Upper lobe of left lung (tissue), 6 donors: ENCODE data around the gene THSD7A. TPM values are rescaled to one million over a fixed set of nuclear protein-coding genes. Genes with fewer than 3 reads are reported as not detected.

Source experiments
- ATAC-seq, 2 donors: fragments of 200-7000 bp; cut with Tn5 transposase; one replicate each; pipeline ENCODE4 v1.9.1; 2022; ENCODE audit warnings: mild to moderate bottlenecking in 2 of 2, moderate library complexity in 2 of 2; ENCODE audit not compliant: low FRiP score in 2 of 2
- DNase-seq, 2 donors: peaks; one replicate each; pipeline ENCODE4 v3.0.0-alpha.2; 2019 to 2020
- H3K27ac ChIP-seq, 4 donors: fragments of 200-600 bp; sonication (generic); one replicate each; pipeline ENCODE4 v1.5.1; 2016 to 2019
- H3K27me3 ChIP-seq, 4 donors: fragments of 200-600 bp; sonication (generic); one replicate each; pipeline ENCODE4 v1.5.1; 2017 to 2019
- H3K36me3 ChIP-seq, 4 donors: fragments of 200-600 bp; sonication (generic); one replicate each; pipeline ENCODE4 v1.5.1; 2016 to 2019
- H3K4me1 ChIP-seq, 4 donors: fragments of 200-600 bp; sonication (generic); one replicate each; pipeline ENCODE4 v1.5.1; 2018 to 2019
- H3K4me3 ChIP-seq, 4 donors: fragments of 200-600 bp; sonication (generic); one replicate each; pipeline ENCODE4 v1.5.1; 2017 to 2019; ENCODE audit warnings: mild to moderate bottlenecking in 2 of 4, moderate library complexity in 1 of 4
- H3K9me3 ChIP-seq, 4 donors: fragments of 200-600 bp; sonication (generic); one replicate each; pipeline ENCODE4 v1.5.1; 2018 to 2019
- CTCF ChIP-seq, 6 experiments: fragments of 450-650 bp in 4 of 6; fragments of 200-600 bp in 2 of 6; sonication (generic) in 2 of 6; IDR thresholded peaks; one replicate each; pipeline ENCODE4 v1.5.1; 2016 to 2019; ENCODE audit warnings: antibody characterized with exemption in 6 of 6
- EP300 ChIP-seq, 4 donors: sonication (generic); formaldehyde crosslinking; IDR thresholded peaks; one replicate each; pipeline ENCODE4 v1.5.1; 2017; ENCODE audit warnings: antibody characterized with exemption in 4 of 4, control low read depth in 2 of 4
- POLR2A ChIP-seq, 4 donors: fragments of 450-650 bp; IDR thresholded peaks; one replicate each; pipeline ENCODE4 v1.5.1; 2016 to 2017; ENCODE audit warnings: antibody characterized with exemption in 4 of 4, mild to moderate bottlenecking in 2 of 4
- POLR2AphosphoS5 ChIP-seq, 2 donors: sonication (generic); formaldehyde crosslinking; IDR thresholded peaks; one replicate each; pipeline ENCODE4 v1.5.1; 2017; ENCODE audit warnings: antibody characterized with exemption in 2 of 2
- WGBS, 2 donors: methylation state at CpG; one replicate each; pipeline ENCODE4 v1.1.5; 2017 to 2018; 5-methylcytosine and 5-hydroxymethylcytosine counted together
- total RNA-seq, 6 donors: library from RNA; depleted of rRNA in 4 of 6; stranded (reverse); fragments of >200 nt in 4 of 6; gene quantifications; one replicate each; pipeline versions ENCODE4 v1.1.0 to v1.2.1, GENCODE V29; 2016 to 2021
- donor health status: DM: no; HTN: no; CAD: no; lungs with moderate emphysema.
- donor health status: DM: no; HTN: yes; CAD: no; lungs with severe emphysema.

The THSD7A gene
- total RNA-seq, 6 donors from 2014 or later: 5.1 to 15.7 (median 7.0) TPM

GRCh38 chr7:11748884-11749283, 83.1 kb downstream of the THSD7A start:
- TF ChIP-seq CTCF (IDR thresholded peaks at IDR 0.05) (no peak), POLR2AphosphoS5 (IDR thresholded peaks at IDR 0.05) (no peak), EP300 (IDR thresholded peaks at IDR 0.05) (no peak), POLR2A (IDR thresholded peaks at IDR 0.05) (no peak)
- no peak for DNase-seq
- 83 to 85% methylated on average over 6 of the region's 6 CpGs for WGBS, 2 donors

GRCh38 chr7:11747715-11748485, 84.1 kb downstream of the THSD7A start:
- DNase-seq: no peak
- 68 to 69% methylated on average over 4 of the region's 4 CpGs for WGBS, 2 donors

More at GRCh38 chr7:11748884-11749283, 83.1 kb downstream of the THSD7A start:
- peaks cover 0 to 5% (median 0%) of the 10 kb centered on the region in 4 donors for H3K4me1 ChIP-seq
- no peaks in the 10 kb centered on the region for H3K36me3 ChIP-seq
- no peaks in the 10 kb centered on the region for H3K27me3 ChIP-seq
- no peak overlapping the region for H3K4me3 ChIP-seq
- ATAC-seq: no peak
- H3K9me3 ChIP-seq: no peaks in the 10 kb centered on the region
- H3K27ac ChIP-seq: no peak overlapping the region

GRCh38 chr7:11746591-11746990, 85.4 kb downstream of the THSD7A start:
- no peak for ATAC-seq
- Histone ChIP-seq H3K36me3 (no peaks in the 10 kb centered on the region), H3K4me1 (peaks cover 0 to 5% (median 0%) of the 10 kb centered on the region in 4 donors), H3K4me3 (no peak overlapping the region), H3K9me3 (no peaks in the 10 kb centered on the region), H3K27me3 (no peaks in the 10 kb centered on the region), H3K27ac (no peak overlapping the region)
- WGBS, 2 donors: 83 to 88% methylated on average over 1 of the region's 1 CpG
- TF ChIP-seq EP300 (IDR thresholded peaks at IDR 0.05) (no peak), POLR2A (IDR thresholded peaks at IDR 0.05) (no peak), CTCF (IDR thresholded peaks at IDR 0.05) (no peak)
- DNase-seq: no peak

More at GRCh38 chr7:11747715-11748485, 84.1 kb downstream of the THSD7A start:
- Histone ChIP-seq H3K4me3 (no peak overlapping the region), H3K9me3 (no peaks in the 10 kb centered on the region), H3K27me3 (no peaks in the 10 kb centered on the region), H3K4me1 (peaks cover 0 to 5% (median 0%) of the 10 kb centered on the region in 4 donors), H3K27ac (no peak overlapping the region), H3K36me3 (no peaks in the 10 kb centered on the region)
- no peak for ATAC-seq
- TF ChIP-seq POLR2AphosphoS5 (IDR thresholded peaks at IDR 0.05) (no peak), POLR2A (IDR thresholded peaks at IDR 0.05) (no peak), EP300 (IDR thresholded peaks at IDR 0.05) (no peak), CTCF (IDR thresholded peaks at IDR 0.05) (no peak)

GRCh38 chr7:11743548-11743947, 88.5 kb downstream of the THSD7A start:
- WGBS, 2 donors: 93 to 100% methylated on average over 1 of the region's 1 CpG
- H3K4me1 ChIP-seq: no peaks in the 10 kb centered on the region
- no peak for ATAC-seq
- H3K9me3 ChIP-seq: no peaks in the 10 kb centered on the region
- DNase-seq: no peak
- H3K4me3 ChIP-seq: no peak overlapping the region
- no peaks in the 10 kb centered on the region for H3K27me3 ChIP-seq
- TF ChIP-seq EP300 (IDR thresholded peaks at IDR 0.05) (no peak), POLR2AphosphoS5 (IDR thresholded peaks at IDR 0.05) (no peak), POLR2A (IDR thresholded peaks at IDR 0.05) (no peak), CTCF (IDR thresholded peaks at IDR 0.05) (no peak)
- H3K36me3 ChIP-seq: no peaks in the 10 kb centered on the region
- no peak overlapping the region for H3K27ac ChIP-seq

GRCh38 chr7:11743016-11743415, 89.0 kb downstream of the THSD7A start:
- H3K9me3 ChIP-seq: no peaks in the 10 kb centered on the region
- no peaks in the 10 kb centered on the region for H3K27me3 ChIP-seq
- no peaks in the 10 kb centered on the region for H3K36me3 ChIP-seq
- H3K27ac ChIP-seq: no peak overlapping the region
- no peak overlapping the region for H3K4me3 ChIP-seq
- no peaks in the 10 kb centered on the region for H3K4me1 ChIP-seq
- no peak for TF ChIP-seq EP300 (IDR thresholded peaks at IDR 0.05)
- no peak for TF ChIP-seq CTCF (IDR thresholded peaks at IDR 0.05)
- TF ChIP-seq POLR2A (IDR thresholded peaks at IDR 0.05): no peak
- TF ChIP-seq POLR2AphosphoS5 (IDR thresholded peaks at IDR 0.05): no peak
- DNase-seq (no peak), ATAC-seq (no peak)
- WGBS, 2 donors: 80 to 87% methylated on average over 3 of the region's 3 CpGs
